NCI-H2227 treated with DMSO at 0.1 percent for 48 hours (cell line): ENCODE data around the gene PRODH.
"Not testable (repeated sequence)": the region's sequence is repeated elsewhere in the genome, so short reads cannot be mapped to it uniquely, and the experiment has no call there.

ENCODE experiments used
- DNase-seq: peaks from one replicate; lab custom pipeline; 2025; lab: John Stamatoyannopoulos, UW

Gene PRODH

GRCh38 chr22:18968011-18968749, 32.1 kb upstream of the PRODH start:
- DNase-seq = no peak

GRCh38 chr22:18967391-18968010, 31.4 kb upstream of the PRODH start:
- DNase-seq = not testable (repeated sequence)

GRCh38 chr22:18966748-18967147, 30.7 kb upstream of the PRODH start:
- DNase-seq = no peak

DNA sequence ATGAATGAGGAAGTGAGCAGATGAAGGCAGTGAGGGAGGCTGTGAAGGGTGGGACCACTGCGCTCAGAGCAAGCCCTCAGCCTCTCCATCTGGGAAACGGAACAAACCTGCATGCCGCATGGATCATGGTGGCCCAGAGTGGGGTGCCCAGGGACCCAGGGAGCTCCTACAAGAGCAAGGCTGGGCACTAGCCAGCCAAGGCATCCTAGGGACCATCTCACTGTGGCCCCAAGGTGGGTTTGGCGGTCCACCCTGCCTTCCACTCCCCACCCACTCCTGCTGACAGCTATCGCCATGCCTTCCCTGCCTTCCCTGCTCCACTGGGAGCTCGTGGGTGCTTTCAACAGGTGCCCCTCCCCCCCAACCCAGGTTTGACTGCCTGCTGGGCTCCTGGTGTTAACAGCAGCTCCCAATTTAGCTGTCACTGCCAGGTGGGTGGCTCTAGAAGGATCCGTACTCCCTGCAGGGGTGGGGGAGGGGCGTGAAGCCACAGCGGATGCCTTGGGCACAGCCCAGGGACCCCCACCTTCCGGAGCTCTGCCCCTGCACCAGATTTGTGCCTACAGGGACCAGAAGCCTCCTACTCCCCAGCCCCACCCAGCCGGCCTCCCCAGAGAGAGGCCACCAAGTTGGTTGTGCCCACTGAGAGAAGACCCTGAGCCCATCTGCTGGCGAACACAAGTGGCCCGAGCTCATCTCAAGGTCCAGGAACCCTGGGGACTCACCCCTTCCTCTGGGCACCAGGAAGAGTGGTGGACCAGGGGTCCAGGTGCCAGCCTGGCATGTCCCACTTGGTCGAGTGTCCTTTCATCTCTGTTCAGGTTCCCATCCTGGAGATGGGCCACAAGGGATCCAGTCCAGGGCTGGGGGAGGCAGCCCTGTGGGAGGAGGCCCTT, 29.7 kb upstream of the PRODH start:
- no peak for DNase-seq

- not testable (repeated sequence) for DNase-seq
Measured at GRCh38 chr22:18964501-18965265, 28.6 kb upstream of the PRODH start.

- DNase-seq = not testable (repeated sequence)
Measured at GRCh38 chr22:18964051-18964450, 28.0 kb upstream of the PRODH start.

- no peak for DNase-seq
Measured at GRCh38 chr22:18962308-18962635, 26.2 kb upstream of the PRODH start.

DNA sequence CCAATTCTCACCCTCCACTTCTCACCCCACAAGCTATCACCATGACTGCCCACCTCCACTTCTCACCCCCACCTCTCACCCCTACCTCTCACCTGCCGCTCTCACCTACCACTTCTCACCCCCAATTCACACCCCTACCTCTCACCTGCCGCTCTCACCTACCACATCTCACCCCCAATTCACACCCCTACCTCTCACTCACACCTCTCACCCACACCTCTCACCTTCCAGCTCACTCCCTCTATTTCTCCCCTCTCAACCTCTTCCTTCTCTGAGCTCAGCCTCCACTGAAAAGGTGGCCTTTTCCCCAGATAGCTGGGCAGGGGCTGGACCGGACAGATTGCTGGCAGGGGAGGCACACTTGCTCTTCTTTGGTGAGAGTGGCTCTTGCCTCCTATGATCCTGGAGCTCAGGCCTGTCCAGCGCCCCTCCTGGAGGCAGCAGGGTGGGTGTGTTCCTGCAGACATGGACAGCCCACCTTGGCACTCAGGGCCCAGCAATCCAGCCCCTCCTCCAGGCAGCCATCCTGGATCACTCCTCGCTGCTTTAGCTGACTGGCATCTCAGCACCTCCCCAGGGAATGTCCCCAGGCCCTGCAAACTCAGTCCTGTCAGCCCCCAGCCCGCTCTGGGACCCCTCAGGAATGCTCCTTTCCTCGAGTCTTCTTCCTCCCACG, 25.7 kb upstream of the PRODH start:
- DNase-seq = not testable (repeated sequence)

GRCh38 chr22:18961201-18961600, 25.1 kb upstream of the PRODH start:
- DNase-seq = not testable (repeated sequence)

- DNase-seq = not testable (repeated sequence)
Measured at GRCh38 chr22:18960166-18960820, 24.2 kb upstream of the PRODH start.

GRCh38 chr22:18959741-18960140, 23.6 kb upstream of the PRODH start:
- DNase-seq = not testable (repeated sequence)

DNA sequence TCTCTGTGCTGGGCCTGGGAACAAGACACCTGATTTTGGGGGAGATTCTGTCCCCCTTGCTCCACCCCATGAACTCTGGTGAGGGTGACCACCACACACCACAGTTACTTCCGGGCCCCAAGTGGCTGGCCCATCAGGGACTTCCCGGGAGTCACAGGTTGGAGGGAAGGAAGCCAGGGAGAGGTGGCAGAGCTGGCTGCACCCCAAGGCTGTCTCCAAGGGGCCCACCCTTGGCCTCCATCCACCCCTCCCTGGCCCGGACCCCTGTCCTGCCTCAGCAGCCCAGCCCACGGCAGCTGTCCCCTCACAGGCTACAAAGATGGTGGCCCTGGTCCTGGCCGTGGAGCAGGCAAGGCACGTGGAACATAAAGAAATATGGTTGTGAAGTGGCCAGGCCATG, 23.2 kb upstream of the PRODH start:
- not testable (repeated sequence) for DNase-seq

DNA sequence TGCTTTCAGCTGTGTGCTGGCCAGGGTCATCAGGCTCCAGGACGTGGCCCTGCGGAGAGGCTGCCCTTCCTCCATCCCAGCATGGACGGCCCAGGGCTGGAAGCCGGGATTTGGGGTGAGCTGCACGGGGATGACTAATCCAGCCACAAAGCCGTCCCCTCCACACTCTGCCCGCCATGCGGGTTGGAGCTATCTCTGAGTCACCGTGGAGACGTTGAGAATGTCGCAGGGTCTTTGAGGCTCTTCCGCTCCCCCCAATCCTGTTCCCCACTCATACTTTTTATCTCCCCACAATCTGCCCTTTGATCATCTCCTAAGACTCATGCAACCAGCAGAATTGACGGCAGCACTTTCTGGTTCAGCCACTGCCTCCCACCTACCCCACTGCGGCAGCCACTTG, 22.6 kb upstream of the PRODH start:
- not testable (repeated sequence) for DNase-seq

DNA sequence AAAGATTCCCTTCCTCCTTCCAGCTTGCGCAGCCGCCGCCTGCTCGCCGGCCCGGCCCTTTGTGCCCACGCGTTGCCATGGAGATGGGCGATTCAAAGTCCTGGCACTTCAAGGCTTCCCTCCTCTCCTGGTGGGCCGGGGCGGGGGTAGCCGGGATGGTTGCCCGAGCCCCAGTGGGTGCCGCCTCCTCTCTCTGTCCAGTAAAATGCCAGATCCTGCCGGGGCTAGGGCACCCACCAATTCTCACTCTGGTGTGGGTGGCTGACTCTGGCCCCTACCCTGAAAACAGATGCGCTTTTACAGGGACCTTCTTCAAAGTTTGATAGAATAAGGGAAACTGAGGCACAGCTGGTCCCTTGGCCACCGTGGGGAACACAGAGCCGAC, 22.2 kb upstream of the PRODH start:
- DNase-seq = not testable (repeated sequence)

DNA sequence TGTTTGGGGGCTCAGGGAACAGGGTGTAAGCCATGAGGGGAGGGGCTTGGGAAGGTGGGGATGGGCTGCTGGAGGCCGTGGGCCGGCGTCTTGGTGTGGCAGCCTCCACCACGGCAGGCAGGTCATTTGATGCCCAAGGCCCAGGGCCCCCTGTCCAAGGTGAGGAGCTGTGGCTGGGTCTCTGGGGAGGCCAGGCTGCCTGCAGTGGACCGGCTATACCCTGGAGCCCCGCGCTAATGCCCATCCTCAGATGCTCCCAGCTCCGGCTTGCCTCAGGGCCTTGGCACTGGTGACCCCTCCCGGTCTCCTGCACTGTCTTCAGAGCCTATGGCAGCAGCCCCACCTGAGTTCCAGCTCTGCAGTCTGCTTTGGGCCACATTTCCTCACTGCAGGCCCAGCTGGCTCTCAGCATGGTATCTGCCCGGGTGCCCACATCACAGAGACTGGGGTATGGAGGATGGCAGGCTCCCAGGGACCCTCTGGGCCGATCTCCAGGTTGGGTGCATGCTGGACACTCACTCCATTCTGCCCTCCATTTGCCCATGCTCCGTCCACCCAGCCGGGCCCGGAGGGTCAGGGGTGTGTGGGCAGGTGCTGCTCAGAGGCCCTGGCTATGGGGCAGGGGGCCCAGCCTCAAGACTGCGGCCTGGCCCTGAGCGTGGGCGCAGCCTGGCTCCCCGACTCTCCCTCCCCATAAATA, 21.7 kb upstream of the PRODH start:
- not testable (repeated sequence) for DNase-seq

GRCh38 chr22:18956956-18957355, 20.9 kb upstream of the PRODH start:
- not testable (repeated sequence) for DNase-seq

DNA sequence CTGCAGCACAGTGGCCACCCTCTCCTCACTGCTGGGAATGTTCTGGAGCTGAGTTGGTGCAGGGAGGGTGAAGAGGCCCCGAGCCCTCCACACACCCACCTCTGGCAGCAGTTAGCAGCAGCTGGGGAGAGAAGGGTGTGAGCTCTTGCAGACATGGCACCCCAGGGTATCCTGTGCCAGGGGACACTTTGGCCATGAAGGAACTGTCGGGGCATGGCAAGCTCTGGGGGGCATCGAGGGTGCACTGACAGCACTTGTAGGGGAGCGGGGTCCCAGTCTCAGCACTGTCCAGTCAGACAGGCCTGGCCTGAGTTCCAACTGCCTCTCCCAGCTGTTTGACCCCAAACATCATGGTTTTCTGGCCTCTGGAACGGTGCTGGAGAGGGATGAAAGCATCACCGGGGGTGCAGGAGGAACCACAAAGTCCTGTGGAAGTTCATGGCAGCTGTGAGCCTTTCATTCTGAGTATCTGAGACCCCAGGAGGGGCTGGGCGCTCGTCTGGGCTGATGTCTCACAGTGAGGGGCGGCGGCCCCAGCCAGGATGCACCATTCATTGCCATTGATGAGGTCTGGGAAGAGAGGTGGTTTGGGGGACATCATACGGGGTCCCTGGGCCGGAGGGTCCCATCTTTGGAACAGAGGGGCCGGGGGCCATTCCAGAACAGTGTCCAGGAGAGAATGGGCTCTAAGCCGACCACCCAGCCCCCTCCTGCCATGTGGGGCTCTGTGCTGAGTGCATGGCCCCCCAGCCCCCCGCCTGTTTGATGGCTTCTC, 20.2 kb upstream of the PRODH start:
- not testable (repeated sequence) for DNase-seq

GRCh38 chr22:18955696-18956095, 19.6 kb upstream of the PRODH start:
- DNase-seq = no peak

- no peak for DNase-seq
Measured at GRCh38 chr22:18954990-18955571, 19.0 kb upstream of the PRODH start.
